HG03439 (cell line): ENCODE measurements around the gene KIAA1328.

ENCODE experiments used
- ATAC-seq: cut with Tn5 transposase; IDR thresholded peaks from one replicate; pipeline ENCODE4 v1.9.1; 2021; ENCODE audit warnings: mild to moderate bottlenecking, moderate library complexity; ENCODE audit not compliant: unreplicated experiment

Gene KIAA1328

DNA sequence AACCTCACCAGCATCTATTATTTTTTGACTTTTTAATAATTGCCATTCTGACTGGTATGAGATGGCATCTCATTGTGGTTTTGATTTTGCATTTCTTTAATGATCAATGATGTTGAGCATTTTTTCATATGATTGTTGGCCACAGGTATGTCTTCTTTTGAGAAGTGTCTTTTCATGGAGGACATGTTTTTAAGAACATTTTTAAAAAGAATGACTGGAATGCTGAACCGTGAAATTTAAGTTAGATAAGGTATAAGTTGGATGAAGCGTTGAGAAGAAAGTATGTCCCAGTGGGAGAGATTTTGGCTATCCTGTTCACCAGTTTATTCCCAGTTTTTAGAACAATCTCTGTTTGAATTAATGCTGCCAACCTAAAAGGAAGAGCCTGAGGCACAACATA is 370.8 kb downstream of the KIAA1328 start:
- ATAC-seq = no peak

- no peak for ATAC-seq
Measured at GRCh38 chr18:37207343-37207742, 378.4 kb downstream of the KIAA1328 start.

- no peak for ATAC-seq
Measured at GRCh38 chr18:37210781-37211180, 381.9 kb downstream of the KIAA1328 start.

DNA sequence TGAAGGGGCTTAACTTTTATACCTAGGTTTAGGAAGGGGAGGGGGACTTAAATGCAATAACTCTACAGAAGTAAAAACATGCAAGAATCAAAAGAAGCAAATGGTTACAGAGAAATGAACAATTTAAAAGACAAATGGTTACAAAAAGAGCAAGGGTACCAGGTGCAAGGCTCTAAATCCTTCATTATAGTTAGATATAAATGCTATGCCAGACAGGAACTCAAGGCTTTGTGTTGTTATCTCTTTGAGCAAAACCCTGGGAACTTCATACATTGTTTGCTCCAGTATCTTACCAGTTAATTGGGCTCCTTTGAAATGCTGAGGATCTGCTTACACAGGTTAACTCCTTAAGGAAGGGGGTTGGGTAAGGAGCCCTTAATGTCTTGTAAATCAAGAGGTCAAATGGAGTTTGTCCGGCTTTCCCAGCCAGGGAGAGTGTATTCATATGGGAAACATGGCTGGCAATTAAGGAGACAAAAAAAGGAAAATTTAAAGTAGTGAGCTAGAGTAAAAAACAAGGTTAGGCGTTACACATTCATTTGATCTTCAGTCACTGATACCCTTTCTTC is 389.2 kb downstream of the KIAA1328 start:
- no peak for ATAC-seq

DNA sequence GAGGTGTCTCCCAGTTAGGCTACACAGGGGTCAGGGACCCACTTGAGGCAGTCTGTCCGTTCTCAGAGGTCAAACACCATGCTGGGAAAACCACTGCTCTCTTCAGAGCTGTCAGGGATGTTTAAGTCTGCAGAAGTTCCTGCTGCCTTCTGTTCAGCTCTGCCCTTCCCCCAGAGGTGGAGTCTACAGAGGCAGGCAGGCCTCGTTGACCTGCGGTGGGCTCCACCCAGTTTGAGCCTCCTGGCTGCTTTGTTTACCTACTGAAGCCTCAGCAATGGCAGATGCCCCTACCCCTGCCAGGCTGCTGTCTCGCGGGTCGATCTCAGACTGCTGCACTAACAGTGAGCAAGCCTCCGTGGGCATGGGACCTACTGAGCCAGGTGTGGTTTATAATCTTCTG is 390.3 kb downstream of the KIAA1328 start:
- ATAC-seq = no peak

- no peak for ATAC-seq
Measured at GRCh38 chr18:37222354-37222998, 393.5 kb downstream of the KIAA1328 start.

- no peak for ATAC-seq
Measured at GRCh38 chr18:37222999-37223378, 394.1 kb downstream of the KIAA1328 start.

- no peak for ATAC-seq
Measured at GRCh38 chr18:37225279-37225678, 396.4 kb downstream of the KIAA1328 start.

- no peak for ATAC-seq
Measured at GRCh38 chr18:37230768-37231167, 401.8 kb downstream of the KIAA1328 start.

DNA sequence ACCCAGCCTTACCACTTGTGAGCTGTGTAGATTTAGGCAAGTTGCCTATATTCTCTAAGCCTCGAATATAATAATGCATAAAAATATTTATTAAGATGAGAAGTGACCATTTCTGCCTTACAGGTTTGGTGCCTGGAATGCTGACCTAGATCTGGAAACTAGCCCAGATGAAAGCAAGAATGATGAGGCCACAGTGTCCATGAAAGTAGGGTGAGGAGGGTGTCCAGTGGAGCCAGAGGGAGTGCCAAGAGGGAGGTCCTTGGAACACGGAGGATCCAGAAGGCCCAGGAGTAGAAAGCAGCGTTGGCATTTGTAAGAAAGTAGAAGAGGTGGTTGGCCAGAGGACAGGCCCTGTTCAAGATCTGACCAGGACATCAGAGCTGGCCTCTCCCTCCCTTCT is 402.3 kb downstream of the KIAA1328 start:
- ATAC-seq = no peak

GRCh38 chr18:37235583-37235982 is 406.7 kb downstream of the KIAA1328 start:
- no peak for ATAC-seq

DNA sequence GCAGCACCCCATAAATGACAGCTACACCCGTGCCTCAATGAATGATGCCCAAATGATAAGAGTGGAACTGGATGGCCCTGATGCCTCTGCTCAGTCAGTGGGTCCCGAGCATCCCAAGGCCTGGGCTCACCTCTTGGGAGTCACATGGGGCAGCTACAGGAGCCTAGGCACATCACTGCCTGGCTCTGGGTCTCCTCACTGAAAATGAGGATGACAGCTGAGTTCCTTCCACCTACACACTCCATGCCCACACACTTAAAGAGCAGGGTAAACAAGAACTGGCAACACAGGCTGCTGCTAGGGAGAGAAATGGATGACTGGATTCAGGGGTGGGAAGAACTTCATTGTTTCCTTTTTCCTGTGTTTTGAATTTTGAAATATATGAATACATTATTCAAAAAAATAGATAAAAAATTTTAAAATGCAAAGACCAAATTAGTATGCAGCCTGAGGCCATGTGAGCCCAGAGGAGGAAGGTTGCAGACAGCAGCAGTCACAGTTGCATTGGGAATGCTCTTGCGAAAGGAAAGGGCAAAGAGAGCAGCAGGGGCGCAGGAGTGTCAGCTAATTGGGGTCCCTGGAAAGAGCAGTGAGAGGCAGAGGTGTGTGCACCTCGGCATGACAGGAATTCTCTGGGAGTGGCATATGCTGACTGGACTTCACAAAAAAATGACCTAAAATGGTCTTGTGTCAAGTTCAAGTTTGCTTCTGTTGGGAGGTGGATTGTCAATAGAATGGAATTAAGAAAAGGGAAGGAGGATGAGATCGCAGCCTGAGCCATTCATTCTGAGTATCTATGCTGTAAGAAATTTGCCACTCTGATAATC is 409.6 kb downstream of the KIAA1328 start:
- ATAC-seq = no peak

GRCh38 chr18:37242091-37242490 is 413.2 kb downstream of the KIAA1328 start:
- ATAC-seq = no peak

DNA sequence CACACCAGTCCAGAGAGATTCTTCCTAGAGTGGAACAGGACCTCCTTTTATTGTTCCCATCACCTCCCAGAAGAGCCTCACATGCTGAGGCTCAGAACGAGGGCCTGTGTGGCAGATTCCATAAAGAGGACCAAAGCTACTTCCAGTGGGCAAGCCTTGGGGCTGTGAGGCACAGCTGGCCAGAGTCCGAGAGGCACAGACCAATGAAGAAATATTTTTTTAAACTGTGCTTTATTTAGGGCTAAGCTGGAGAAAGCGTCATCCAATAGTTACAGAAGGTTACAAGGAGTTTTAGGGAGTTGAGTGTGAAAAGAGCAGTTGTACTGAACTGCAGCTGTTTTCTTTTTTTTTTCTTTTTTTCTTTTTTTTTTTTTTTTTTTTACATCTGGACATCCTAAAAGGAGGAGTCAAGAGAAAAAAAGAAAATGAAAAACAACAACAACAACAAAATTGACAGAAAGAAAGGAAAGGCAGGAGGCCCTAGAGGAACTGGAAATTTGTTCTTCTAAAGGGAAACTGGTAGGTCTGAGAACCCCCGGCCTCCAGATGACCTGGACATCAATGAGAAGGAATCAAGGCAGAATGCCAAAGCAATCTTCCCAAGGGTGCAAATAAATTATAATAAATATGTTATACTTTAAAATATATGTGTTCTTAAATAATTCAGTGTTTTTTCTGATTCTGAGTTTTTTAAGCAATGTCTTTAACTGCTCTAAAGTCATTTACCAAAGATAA is 414.1 kb downstream of the KIAA1328 start:
- no peak for ATAC-seq

DNA sequence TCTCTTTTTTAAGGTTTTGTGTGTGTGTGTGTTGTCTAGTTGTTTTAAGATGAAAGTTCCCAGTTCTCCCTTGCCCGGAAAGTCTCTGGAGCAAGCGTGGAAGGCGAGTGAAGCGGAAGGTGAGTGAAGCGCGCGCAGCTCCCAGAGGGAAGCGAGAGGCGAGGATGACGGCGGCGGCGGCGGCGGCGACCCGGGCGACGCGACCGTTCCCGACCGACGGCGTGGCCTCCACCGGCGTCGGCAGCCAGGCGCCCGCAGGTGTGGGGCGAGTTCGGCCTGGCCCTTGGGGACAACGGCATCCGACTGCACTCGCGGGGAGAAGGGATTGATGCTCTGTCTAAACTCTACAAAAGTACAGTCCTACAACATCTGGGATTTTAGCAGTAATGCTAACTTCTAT is 414.8 kb downstream of the KIAA1328 start:
- no peak for ATAC-seq

- no peak for ATAC-seq
Measured at GRCh38 chr18:37244618-37245017, 415.7 kb downstream of the KIAA1328 start.

- ATAC-seq = no peak
Measured at GRCh38 chr18:37246779-37247340, 417.9 kb downstream of the KIAA1328 start.

DNA sequence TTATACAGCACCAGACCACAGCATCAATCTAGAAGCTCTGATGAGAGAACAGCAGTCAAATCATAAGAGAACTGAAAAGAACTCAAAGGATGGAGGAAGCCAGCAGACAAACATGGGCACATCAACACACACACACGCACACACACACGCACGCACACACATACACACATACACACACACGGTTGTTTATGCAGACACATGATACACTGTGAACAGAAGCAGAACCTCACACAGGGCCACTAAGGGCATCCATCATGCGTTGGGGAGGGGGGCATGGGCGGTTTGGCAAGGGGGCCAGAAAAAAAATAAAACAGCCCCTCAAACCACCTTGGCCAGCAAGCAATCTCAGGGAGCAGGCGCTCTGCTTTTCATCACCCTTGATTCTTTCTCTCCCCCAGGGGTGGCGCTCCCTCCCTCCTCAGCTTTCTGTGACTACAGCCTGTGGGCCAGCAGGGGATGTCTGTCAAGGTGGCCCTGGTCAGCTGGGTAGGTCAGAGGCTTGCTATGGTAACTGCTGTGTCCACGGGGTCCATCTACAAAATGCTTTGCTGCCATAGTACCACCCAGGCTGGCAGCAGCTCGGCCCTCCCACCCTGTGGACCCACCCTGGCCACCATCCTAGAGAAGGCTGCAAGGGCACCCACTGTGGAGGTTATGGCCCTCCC is 418.7 kb downstream of the KIAA1328 start:
- no peak for ATAC-seq

- ATAC-seq = no peak
Measured at GRCh38 chr18:37248281-37248680, 419.4 kb downstream of the KIAA1328 start.

DNA sequence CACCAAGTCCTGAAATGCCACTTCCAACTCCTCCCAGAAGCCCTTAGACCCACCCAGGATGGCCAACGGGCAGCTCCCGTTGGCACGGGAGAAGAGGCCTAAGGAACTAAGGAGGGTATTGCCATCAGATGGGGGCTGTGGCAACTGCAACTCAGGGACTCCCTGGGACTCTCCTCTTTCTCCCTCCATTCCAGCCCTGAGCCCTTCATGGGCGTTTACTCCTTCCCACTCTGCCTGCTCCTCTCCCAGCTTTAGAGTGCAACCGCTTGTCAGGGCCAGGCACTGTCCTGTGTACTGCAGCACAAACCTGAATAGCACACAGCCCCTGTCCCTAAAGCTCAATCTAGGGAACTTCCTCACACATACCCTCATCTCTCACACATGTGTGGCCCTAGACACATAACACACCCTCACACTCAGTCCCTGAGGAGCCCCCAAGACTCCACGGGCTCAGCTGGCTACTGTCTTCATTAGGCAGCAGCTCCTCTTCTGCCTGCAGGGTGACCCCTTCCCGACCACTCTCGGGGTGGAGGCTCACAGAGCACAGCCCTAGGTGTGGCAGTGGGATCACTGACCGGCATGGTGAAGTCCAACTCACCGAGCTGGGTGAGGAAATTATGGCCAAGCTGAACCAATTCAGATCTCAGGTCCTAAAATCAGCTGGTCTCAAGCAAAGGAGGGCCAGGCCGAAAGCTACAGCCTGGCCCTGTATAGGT is 420.4 kb downstream of the KIAA1328 start:
- no peak for ATAC-seq
